Liver (tissue), 9 donors: ENCODE measurements around the gene IL1RAPL1. TPM values are rescaled to one million over a fixed set of nuclear protein-coding genes. Genes with fewer than 3 reads are reported as not detected.

Experiments
- DNase-seq: peaks from one replicate; pipeline ENCODE4 v3.0.0-alpha.2; 2017; ENCODE audit warnings: low spot score
- H3K27ac ChIP-seq, 2 donors: one replicate each; pipeline ENCODE4 v1.7.0; 2013; ENCODE audit warnings: inconsistent platforms in 2 of 2, low read length in 2 of 2, control low read depth in 1 of 2, low read depth in 1 of 2, mild to moderate bottlenecking in 1 of 2
- H3K27me3 ChIP-seq, 4 donors: one replicate each; pipeline versions ENCODE4 v1.6.1 to v1.7.0; 2013; ENCODE audit warnings: low read length in 3 of 4, inconsistent platforms in 1 of 4, mild to moderate bottlenecking in 1 of 4, moderate library complexity in 1 of 4; ENCODE audit not compliant: control insufficient read depth in 4 of 4, insufficient read depth in 4 of 4
- H3K36me3 ChIP-seq, 4 donors: one replicate each; pipeline versions ENCODE4 v1.6.1 to v1.7.0; 2013; ENCODE audit warnings: low read length in 3 of 4, mild to moderate bottlenecking in 3 of 4, low read depth in 1 of 4, moderate library complexity in 1 of 4; ENCODE audit not compliant: control insufficient read depth in 4 of 4, insufficient read depth in 3 of 4
- H3K4me1 ChIP-seq, 4 donors: one replicate each; pipeline versions ENCODE4 v1.6.1 to v1.7.0; 2013; ENCODE audit warnings: low read length in 3 of 4, mild to moderate bottlenecking in 3 of 4, moderate library complexity in 1 of 4; ENCODE audit not compliant: control insufficient read depth in 4 of 4, insufficient read depth in 4 of 4
- H3K4me3 ChIP-seq, 3 donors: one replicate each; pipeline versions ENCODE4 v1.6.1 to v1.7.0; 2013; ENCODE audit warnings: low read length in 3 of 3, control low read depth in 1 of 3, low read depth in 1 of 3, mild to moderate bottlenecking in 1 of 3
- H3K9ac ChIP-seq, 2 donors: one replicate each; pipeline ENCODE4 v1.7.0; 2013; ENCODE audit warnings: low read length in 2 of 2, mild to moderate bottlenecking in 2 of 2, moderate library complexity in 2 of 2, control low read depth in 1 of 2, low read depth in 1 of 2
- H3K9me3 ChIP-seq, 4 donors: one replicate each; pipeline versions ENCODE4 v1.6.1 to v1.7.0; 2013; ENCODE audit warnings: low read length in 3 of 4; ENCODE audit not compliant: control insufficient read depth in 4 of 4
- EGR1 ChIP-seq, 2 donors: IDR thresholded peaks; 2 replicates each; pipeline ENCODE4 v1.6.1; 2016 to 2018; ENCODE audit warnings: antibody characterized with exemption in 2 of 2, low read depth in 2 of 2
- GABPA ChIP-seq, 2 donors: IDR thresholded peaks in 1 of 2; conservative IDR thresholded peaks in 1 of 2; 2 replicates each; pipeline ENCODE4 v1.6.1; 2016; ENCODE audit warnings: antibody characterized with exemption in 2 of 2, mild to moderate bottlenecking in 1 of 2, moderate library complexity in 1 of 2
- HNF4A ChIP-seq, 2 donors: conservative IDR thresholded peaks; 2 replicates each; pipeline ENCODE4 v1.6.1; 2016; ENCODE audit warnings: antibody characterized with exemption in 2 of 2, mild to moderate bottlenecking in 2 of 2
- HNF4G ChIP-seq: IDR thresholded peaks from 2 replicates; pipeline ENCODE4 v1.6.1; 2016; ENCODE audit warnings: antibody characterized with exemption
- JUND ChIP-seq, 2 donors: IDR thresholded peaks; 2 replicates each; pipeline ENCODE4 v1.6.1; 2016; ENCODE audit warnings: antibody characterized with exemption in 2 of 2
- NR2F2 ChIP-seq: IDR thresholded peaks from 2 replicates; pipeline ENCODE4 v1.6.1; 2016; ENCODE audit warnings: antibody characterized with exemption
- RAD21 ChIP-seq, 2 donors: IDR thresholded peaks; 2 replicates each; pipeline ENCODE4 v1.6.1; 2016; ENCODE audit warnings: antibody characterized with exemption in 2 of 2, mild to moderate bottlenecking in 2 of 2
- RXRA ChIP-seq, 2 donors: IDR thresholded peaks; 2 replicates each; pipeline ENCODE4 v1.6.1; 2017 to 2018; ENCODE audit warnings: antibody characterized with exemption in 2 of 2, mild to moderate bottlenecking in 1 of 2
- SP1 ChIP-seq: IDR thresholded peaks from 2 replicates; pipeline ENCODE4 v1.6.1; 2018; ENCODE audit warnings: antibody characterized with exemption, mild to moderate bottlenecking
- TAF1 ChIP-seq: conservative IDR thresholded peaks from 2 replicates; pipeline ENCODE4 v1.6.1; 2016; ENCODE audit warnings: antibody characterized with exemption, mild to moderate bottlenecking
- YY1 ChIP-seq: IDR thresholded peaks from 2 replicates; pipeline ENCODE4 v1.6.1; 2016; ENCODE audit warnings: antibody characterized with exemption, mild to moderate bottlenecking
- WGBS: extraction: QIAGEN DNeasy Blood & Tissue Kit; methylation state at CpG from one replicate; pipeline ENCODE4 v1.1.7; 2013; 5-methylcytosine and 5-hydroxymethylcytosine counted together
- polyA plus RNA-seq, 2 donors: library from polyadenylated mRNA; stranded (reverse) in 1 of 2; unstranded in 1 of 2; fragments of 200-250 nt in 1 of 2; fragments of >200 nt in 1 of 2; fragmentation: Nextera tagmentation in 1 of 2; extraction: Ambion mirVana in 1 of 2; gene quantifications; one replicate each; pipeline versions ENCODE4 v1.2.1 to v1.2.3, GENCODE V29; 2013 to 2015
- total RNA-seq, 2 donors: library from RNA; depleted of rRNA; stranded (reverse); fragments of >200 nt; gene quantifications; one replicate each; pipeline ENCODE4 v1.2.3, GENCODE V29; 2014
- TF ChIP-seq, protein P1 (sequence below): IDR thresholded peaks from 2 replicates; pipeline ENCODE4 v1.6.1; 2016; ENCODE audit warnings: antibody characterized with exemption, mild to moderate bottlenecking
- TF ChIP-seq, protein P2 (sequence below): IDR thresholded peaks from 2 replicates; pipeline ENCODE4 v1.6.1; 2016; ENCODE audit warnings: antibody characterized with exemption
- TF ChIP-seq, protein P3 (sequence below): fragments of 150-350 bp; IDR thresholded peaks from 2 replicates; pipeline ENCODE4 v1.5.1; 2017; ENCODE audit warnings: improper control_type of control experiment, low read depth, low read length; ENCODE audit not compliant: missing input control
- TF ChIP-seq, protein P4 (sequence below): IDR thresholded peaks from 2 replicates; pipeline ENCODE4 v1.6.1; 2016; ENCODE audit warnings: antibody characterized with exemption
- TF ChIP-seq, protein P5 (sequence below): IDR thresholded peaks from 2 replicates; pipeline ENCODE4 v1.6.1; 2016; ENCODE audit warnings: antibody characterized with exemption
- donor health status: healthy.
- donor health status: healthy.
- donor health status: healthy.
- donor health status: healthy.
- donor health status: healthy.

The IL1RAPL1 gene
- total and polyA plus RNA-seq, 4 donors, result 0.08 to 0.33 TPM; not detected in 2

DNA sequence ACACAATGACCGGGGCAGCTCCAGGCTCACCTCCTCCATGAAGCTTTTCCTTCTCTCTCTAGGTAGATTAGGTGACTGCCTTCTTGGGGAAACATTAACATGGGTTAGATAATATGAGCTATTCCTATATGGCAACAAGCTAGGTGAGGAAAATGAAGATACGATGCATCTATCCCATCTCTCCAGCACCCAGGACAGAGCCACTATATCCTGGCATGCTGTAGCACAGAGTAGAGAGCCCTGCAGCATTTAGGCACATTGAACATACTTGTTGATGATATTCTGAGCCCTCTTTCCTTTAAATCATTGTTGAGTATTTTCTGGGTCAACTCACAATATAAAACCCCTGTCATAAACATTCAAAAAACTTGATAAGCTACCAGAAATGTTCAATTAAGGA lies 1133.9 kb downstream of the IL1RAPL1 start:
- no peak for DNase-seq
- Histone ChIP-seq H3K27me3 (no peaks in the 10 kb centered on the region), H3K4me3 (no peak overlapping the region), H3K9me3 (peaks cover 0 to 1% (median 0%) of the 10 kb centered on the region in 4 donors), H3K4me1 (no peaks in the 10 kb centered on the region), H3K9ac (no peak overlapping the region), H3K36me3 (no peaks in the 10 kb centered on the region), H3K27ac (no peak overlapping the region)
- TF ChIP-seq HNF4A (conservative IDR thresholded peaks at IDR 0.05), result no peak
- no peak for TF ChIP-seq NR2F2
- 83% methylated on average over 2 of the region's 2 CpGs for WGBS

DNA sequence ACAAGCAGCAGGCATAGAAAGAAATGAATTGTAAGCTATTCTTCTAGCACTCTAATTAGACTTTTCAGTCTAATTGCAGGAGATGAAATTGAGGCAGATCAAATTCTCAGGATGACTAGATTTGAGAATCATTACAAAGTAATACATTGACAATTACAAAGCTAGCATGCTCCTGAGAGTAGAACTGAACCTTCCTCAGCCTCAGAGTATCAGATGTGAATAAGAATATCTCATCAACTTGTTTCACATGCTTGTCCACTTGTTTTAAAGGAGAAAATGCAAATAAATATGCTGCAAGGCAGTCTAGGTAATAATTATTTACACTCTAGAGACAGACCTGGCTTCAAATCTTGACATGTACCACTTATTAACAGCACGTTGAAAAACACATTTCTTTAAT lies 1137.1 kb downstream of the IL1RAPL1 start:
- Histone ChIP-seq H3K4me3 (no peak overlapping the region), H3K4me1 (no peaks in the 10 kb centered on the region), H3K36me3 (no peaks in the 10 kb centered on the region), H3K27me3 (no peaks in the 10 kb centered on the region), H3K9me3 (no peaks in the 10 kb centered on the region), H3K27ac (no peak overlapping the region), H3K9ac (no peak overlapping the region)
- TF ChIP-seq NR2F2, result no peak
- TF ChIP-seq SP1, result no peak
- no peak for TF ChIP-seq RAD21 (IDR thresholded peaks at IDR 0.05)
- TF ChIP-seq GABPA (IDR thresholded peaks at IDR 0.05 in 1 of 2, conservative IDR thresholded peaks at IDR 0.05 in 1 of 2), result no peak
- TF ChIP-seq, protein P1, sequence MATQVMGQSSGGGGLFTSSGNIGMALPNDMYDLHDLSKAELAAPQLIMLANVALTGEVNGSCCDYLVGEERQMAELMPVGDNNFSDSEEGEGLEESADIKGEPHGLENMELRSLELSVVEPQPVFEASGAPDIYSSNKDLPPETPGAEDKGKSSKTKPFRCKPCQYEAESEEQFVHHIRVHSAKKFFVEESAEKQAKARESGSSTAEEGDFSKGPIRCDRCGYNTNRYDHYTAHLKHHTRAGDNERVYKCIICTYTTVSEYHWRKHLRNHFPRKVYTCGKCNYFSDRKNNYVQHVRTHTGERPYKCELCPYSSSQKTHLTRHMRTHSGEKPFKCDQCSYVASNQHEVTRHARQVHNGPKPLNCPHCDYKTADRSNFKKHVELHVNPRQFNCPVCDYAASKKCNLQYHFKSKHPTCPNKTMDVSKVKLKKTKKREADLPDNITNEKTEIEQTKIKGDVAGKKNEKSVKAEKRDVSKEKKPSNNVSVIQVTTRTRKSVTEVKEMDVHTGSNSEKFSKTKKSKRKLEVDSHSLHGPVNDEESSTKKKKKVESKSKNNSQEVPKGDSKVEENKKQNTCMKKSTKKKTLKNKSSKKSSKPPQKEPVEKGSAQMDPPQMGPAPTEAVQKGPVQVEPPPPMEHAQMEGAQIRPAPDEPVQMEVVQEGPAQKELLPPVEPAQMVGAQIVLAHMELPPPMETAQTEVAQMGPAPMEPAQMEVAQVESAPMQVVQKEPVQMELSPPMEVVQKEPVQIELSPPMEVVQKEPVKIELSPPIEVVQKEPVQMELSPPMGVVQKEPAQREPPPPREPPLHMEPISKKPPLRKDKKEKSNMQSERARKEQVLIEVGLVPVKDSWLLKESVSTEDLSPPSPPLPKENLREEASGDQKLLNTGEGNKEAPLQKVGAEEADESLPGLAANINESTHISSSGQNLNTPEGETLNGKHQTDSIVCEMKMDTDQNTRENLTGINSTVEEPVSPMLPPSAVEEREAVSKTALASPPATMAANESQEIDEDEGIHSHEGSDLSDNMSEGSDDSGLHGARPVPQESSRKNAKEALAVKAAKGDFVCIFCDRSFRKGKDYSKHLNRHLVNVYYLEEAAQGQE, result no peak
- no peak for TF ChIP-seq HNF4G
- no peak for TF ChIP-seq HNF4A (conservative IDR thresholded peaks at IDR 0.05)
- no peak for TF ChIP-seq TAF1
- TF ChIP-seq, protein P2, sequence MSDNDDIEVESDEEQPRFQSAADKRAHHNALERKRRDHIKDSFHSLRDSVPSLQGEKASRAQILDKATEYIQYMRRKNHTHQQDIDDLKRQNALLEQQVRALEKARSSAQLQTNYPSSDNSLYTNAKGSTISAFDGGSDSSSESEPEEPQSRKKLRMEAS, result no peak
- TF ChIP-seq, protein P3, sequence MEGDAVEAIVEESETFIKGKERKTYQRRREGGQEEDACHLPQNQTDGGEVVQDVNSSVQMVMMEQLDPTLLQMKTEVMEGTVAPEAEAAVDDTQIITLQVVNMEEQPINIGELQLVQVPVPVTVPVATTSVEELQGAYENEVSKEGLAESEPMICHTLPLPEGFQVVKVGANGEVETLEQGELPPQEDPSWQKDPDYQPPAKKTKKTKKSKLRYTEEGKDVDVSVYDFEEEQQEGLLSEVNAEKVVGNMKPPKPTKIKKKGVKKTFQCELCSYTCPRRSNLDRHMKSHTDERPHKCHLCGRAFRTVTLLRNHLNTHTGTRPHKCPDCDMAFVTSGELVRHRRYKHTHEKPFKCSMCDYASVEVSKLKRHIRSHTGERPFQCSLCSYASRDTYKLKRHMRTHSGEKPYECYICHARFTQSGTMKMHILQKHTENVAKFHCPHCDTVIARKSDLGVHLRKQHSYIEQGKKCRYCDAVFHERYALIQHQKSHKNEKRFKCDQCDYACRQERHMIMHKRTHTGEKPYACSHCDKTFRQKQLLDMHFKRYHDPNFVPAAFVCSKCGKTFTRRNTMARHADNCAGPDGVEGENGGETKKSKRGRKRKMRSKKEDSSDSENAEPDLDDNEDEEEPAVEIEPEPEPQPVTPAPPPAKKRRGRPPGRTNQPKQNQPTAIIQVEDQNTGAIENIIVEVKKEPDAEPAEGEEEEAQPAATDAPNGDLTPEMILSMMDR, result no peak
- no peak for TF ChIP-seq YY1
- no peak for TF ChIP-seq JUND (IDR thresholded peaks at IDR 0.05)
- TF ChIP-seq RXRA (IDR thresholded peaks at IDR 0.05), result no peak
- TF ChIP-seq, protein P4, sequence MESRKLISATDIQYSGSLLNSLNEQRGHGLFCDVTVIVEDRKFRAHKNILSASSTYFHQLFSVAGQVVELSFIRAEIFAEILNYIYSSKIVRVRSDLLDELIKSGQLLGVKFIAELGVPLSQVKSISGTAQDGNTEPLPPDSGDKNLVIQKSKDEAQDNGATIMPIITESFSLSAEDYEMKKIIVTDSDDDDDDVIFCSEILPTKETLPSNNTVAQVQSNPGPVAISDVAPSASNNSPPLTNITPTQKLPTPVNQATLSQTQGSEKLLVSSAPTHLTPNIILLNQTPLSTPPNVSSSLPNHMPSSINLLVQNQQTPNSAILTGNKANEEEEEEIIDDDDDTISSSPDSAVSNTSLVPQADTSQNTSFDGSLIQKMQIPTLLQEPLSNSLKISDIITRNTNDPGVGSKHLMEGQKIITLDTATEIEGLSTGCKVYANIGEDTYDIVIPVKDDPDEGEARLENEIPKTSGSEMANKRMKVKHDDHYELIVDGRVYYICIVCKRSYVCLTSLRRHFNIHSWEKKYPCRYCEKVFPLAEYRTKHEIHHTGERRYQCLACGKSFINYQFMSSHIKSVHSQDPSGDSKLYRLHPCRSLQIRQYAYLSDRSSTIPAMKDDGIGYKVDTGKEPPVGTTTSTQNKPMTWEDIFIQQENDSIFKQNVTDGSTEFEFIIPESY, result no peak
- TF ChIP-seq, protein P5, sequence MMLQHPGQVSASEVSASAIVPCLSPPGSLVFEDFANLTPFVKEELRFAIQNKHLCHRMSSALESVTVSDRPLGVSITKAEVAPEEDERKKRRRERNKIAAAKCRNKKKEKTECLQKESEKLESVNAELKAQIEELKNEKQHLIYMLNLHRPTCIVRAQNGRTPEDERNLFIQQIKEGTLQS, result no peak
- TF ChIP-seq EGR1 (IDR thresholded peaks at IDR 0.05; ENCODE audit: low read depth in 2 of 2), result no peak
- DNase-seq, result no peak
- 6% methylated on average over 1 of the region's 1 CpG for WGBS
